MM.1S (cell line): ENCODE measurements around the gene DENND4B.
A peak's percentile ranks its signal among the peaks of the same experiment; 100 is the strongest.
"Not testable (repeated sequence)": the region's sequence is repeated elsewhere in the genome, so short reads cannot be mapped to it uniquely, and the experiment has no call there.

Source experiments
- DNase-seq: peaks from one replicate; pipeline ENCODE4 v3.0.0-alpha.2; 2015
- H2AFZ ChIP-seq: fragments of 300-600 bp; sonication (generic); 2 replicates; pipeline ENCODE4 v1.6.0; 2016; ENCODE audit warnings: antibody characterized with exemption, low read length
- H3F3A ChIP-seq: fragments of 300-600 bp; sonication (generic); 2 replicates; pipeline ENCODE4 v1.6.1; 2016; ENCODE audit warnings: mild to moderate bottlenecking, antibody characterized with exemption, low read length, moderate library complexity, mixed read lengths; ENCODE audit not compliant: insufficient read depth
- H3K27ac ChIP-seq: fragments of 300-600 bp; sonication (generic); 2 replicates; pipeline ENCODE4 v1.5.1; 2016; ENCODE audit warnings: mild to moderate bottlenecking, low read length
- H3K27me3 ChIP-seq: fragments of 300-600 bp; sonication (generic); replicated peaks from 2 replicates; pipeline ENCODE4 v1.6.0; 2016; ENCODE audit warnings: low read length; ENCODE audit not compliant: insufficient read depth
- H3K36me3 ChIP-seq: fragments of 300-600 bp; sonication (generic); replicated peaks from 2 replicates; pipeline ENCODE4 v1.6.1; 2016; ENCODE audit warnings: mild to moderate bottlenecking, low read length, mixed read lengths; ENCODE audit not compliant: insufficient read depth
- H3K4me1 ChIP-seq: fragments of 300-600 bp; sonication (generic); 2 replicates; pipeline ENCODE4 v1.6.1; 2016; ENCODE audit warnings: low read length, mixed read lengths
- H3K4me2 ChIP-seq: fragments of 300-600 bp; sonication (generic); 2 replicates; pipeline ENCODE4 v1.6.0; 2016; ENCODE audit warnings: low read depth, low read length
- H3K4me3 ChIP-seq: fragments of 300-600 bp; sonication (generic); 2 replicates; pipeline ENCODE4 v1.5.1; 2016; ENCODE audit warnings: low read length, mixed read lengths
- H3K79me2 ChIP-seq: fragments of 300-600 bp; sonication (generic); 2 replicates; pipeline ENCODE4 v1.6.1; 2016; ENCODE audit warnings: mixed run types, low read length, mixed read lengths
- H3K9ac ChIP-seq: fragments of 300-600 bp; sonication (generic); 2 replicates; pipeline ENCODE4 v1.6.1; 2016; ENCODE audit warnings: low read length, mixed read lengths
- H3K9me2 ChIP-seq: fragments of 300-600 bp; sonication (generic); replicated peaks from 2 replicates; pipeline ENCODE4 v1.6.1; 2016; ENCODE audit warnings: mild to moderate bottlenecking, low read length, mixed read lengths; ENCODE audit not compliant: insufficient read depth
- H3K9me3 ChIP-seq: fragments of 300-600 bp; sonication (generic); replicated peaks from 2 replicates; pipeline ENCODE4 v1.6.1; 2016; ENCODE audit warnings: mild to moderate bottlenecking, low read length, mixed read lengths; ENCODE audit not compliant: insufficient read depth
- H4K20me1 ChIP-seq: fragments of 300-600 bp; sonication (generic); 2 replicates; pipeline ENCODE4 v1.6.1; 2016; ENCODE audit warnings: mild to moderate bottlenecking, low read length, moderate library complexity, mixed read lengths; ENCODE audit not compliant: insufficient read depth
- EZH2 ChIP-seq: fragments of 300-600 bp; sonication (generic); optimal IDR thresholded peaks from 2 replicates; pipeline ENCODE3; 2017; ENCODE audit warnings: low read depth, mild to moderate bottlenecking, antibody characterized with exemption, low read length, mixed read lengths
- EZH2phosphoT487 ChIP-seq: fragments of 300-600 bp; sonication (generic); IDR thresholded peaks from 2 replicates; pipeline ENCODE4 v1.6.1; 2018; ENCODE audit warnings: antibody characterized with exemption, low read length
- TF ChIP-seq, protein P1 (sequence below): fragments of 300-600 bp; sonication (generic); IDR thresholded peaks from 2 replicates; pipeline ENCODE4 v1.5.1; 2016; ENCODE audit warnings: antibody characterized with exemption, low read length, mixed read lengths

The DENND4B gene

DNA sequence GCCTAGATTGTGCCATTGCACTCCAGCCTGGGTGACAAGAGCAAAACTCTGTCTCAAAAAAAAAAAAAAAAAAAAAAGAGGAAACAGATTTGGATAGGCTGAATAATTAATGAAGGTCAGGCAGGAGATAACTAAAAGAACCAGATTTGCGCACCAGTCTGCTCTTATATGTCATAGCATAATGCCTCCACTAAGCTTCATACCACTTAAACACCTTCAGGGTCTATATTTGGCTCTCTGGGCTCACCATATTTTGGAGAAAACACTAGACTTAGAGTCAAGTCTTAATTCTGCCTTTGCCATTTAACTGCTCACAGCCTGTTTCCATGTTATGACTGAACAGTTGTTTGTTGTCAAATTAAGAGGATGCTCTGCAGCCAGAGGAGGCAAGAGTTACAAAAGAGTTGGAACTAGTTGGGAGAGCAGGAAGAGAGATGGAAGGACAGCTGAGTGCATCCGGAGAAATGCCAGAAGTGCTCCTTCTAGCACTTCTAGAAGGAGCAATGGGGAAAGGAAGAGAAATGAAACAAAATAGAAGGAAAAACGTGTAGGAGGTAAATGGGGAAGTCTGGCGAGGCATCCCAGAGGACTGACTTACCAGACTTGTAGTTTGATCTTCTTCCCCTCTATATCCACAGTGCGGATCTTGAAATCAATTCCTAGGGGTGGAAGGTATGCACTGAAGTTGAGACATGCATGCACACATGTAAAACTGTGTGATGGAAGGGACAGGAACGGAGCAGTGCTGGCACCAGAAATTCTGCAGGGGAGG lies 37.8 kb upstream of the DENND4B start:
- H3K9me2 ChIP-seq = no peaks in the 10 kb centered on the region
- no peaks in the 10 kb centered on the region for H3K79me2 ChIP-seq
- no peak overlapping the region for H3K9ac ChIP-seq
- H3K27me3 ChIP-seq = peaks cover 5% of the 10 kb centered on the region; the same call in 1 of the 2 replicates
- no peak overlapping the region for H3K27ac ChIP-seq
- H3K9me3 ChIP-seq = no peaks in the 10 kb centered on the region
- DNase-seq = no peak
- H4K20me1 ChIP-seq = no peaks in the 10 kb centered on the region
- H3K36me3 ChIP-seq = no peaks in the 10 kb centered on the region
- H3K4me1 ChIP-seq = 0 out of 2 replicates have a peak, but pooled peaks cover 2% of the 10 kb centered on the region
- peaks cover 9% of the 10 kb centered on the region for H3F3A ChIP-seq
- H3K4me2 ChIP-seq = no peak overlapping the region
- TF ChIP-seq, protein P1, sequence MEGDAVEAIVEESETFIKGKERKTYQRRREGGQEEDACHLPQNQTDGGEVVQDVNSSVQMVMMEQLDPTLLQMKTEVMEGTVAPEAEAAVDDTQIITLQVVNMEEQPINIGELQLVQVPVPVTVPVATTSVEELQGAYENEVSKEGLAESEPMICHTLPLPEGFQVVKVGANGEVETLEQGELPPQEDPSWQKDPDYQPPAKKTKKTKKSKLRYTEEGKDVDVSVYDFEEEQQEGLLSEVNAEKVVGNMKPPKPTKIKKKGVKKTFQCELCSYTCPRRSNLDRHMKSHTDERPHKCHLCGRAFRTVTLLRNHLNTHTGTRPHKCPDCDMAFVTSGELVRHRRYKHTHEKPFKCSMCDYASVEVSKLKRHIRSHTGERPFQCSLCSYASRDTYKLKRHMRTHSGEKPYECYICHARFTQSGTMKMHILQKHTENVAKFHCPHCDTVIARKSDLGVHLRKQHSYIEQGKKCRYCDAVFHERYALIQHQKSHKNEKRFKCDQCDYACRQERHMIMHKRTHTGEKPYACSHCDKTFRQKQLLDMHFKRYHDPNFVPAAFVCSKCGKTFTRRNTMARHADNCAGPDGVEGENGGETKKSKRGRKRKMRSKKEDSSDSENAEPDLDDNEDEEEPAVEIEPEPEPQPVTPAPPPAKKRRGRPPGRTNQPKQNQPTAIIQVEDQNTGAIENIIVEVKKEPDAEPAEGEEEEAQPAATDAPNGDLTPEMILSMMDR = no peak
- TF ChIP-seq EZH2 = no peak
- TF ChIP-seq EZH2phosphoT487 = no peak
- no peak overlapping the region for H2AFZ ChIP-seq
- H3K4me3 ChIP-seq = no peak overlapping the region

DNA sequence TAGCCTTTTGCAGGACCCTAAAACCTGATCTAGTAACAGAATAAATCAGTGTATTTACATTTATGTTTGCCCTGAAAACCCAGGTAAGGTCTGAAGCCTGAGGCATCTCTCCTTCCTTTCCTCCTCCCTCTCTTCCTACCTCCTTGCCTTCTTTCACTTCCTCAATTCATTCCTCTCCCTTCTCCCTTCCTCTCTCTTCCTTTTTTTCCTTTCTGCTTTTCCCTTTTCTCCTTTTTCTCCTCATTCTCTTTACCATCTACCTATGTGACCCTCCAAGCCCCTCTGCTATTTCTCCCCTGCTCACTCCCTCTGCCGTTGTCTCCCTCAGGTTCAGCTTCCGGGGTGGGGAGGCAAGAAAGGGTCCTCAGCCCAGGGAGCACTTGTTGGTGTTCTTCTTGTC lies 35.2 kb upstream of the DENND4B start:
- not testable (repeated sequence) for H3K27me3 ChIP-seq, H3K4me1 ChIP-seq, H3K36me3 ChIP-seq, H3F3A ChIP-seq, H3K9me2 ChIP-seq, H3K9me3 ChIP-seq, H2AFZ ChIP-seq, H3K79me2 ChIP-seq, H3K4me3 ChIP-seq, H3K4me2 ChIP-seq, DNase-seq, H4K20me1 ChIP-seq, H3K9ac ChIP-seq, H3K27ac ChIP-seq

DNA sequence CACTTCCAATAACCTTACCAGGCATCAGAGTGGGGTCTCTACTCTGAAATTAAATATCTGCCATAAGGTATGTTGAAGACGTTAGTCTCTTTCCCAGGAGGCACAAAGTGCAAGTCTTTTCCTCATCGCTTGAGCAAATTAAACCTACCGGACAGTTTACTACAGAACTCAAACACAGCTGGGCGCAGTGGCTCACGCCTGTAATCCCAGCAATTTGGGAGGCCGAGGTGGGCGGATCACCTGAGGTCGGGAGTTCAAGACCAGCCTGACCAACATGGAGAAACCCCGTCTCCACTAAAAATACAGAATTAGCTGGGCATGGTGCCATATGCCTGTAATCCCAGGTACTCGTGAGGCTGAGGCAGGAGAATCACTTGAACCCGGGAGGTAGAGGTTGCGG lies 32.6 kb upstream of the DENND4B start:
- not testable (repeated sequence) for H3K4me2 ChIP-seq, H4K20me1 ChIP-seq, DNase-seq, H3K9ac ChIP-seq, H3K36me3 ChIP-seq, H3K9me3 ChIP-seq, H3F3A ChIP-seq, H3K27ac ChIP-seq, H2AFZ ChIP-seq, H3K9me2 ChIP-seq, H3K27me3 ChIP-seq, H3K4me3 ChIP-seq
- H3K79me2 ChIP-seq = peaks cover 23% of the 10 kb centered on the region
- peaks cover 15% of the 10 kb centered on the region for H3K4me1 ChIP-seq

DNA sequence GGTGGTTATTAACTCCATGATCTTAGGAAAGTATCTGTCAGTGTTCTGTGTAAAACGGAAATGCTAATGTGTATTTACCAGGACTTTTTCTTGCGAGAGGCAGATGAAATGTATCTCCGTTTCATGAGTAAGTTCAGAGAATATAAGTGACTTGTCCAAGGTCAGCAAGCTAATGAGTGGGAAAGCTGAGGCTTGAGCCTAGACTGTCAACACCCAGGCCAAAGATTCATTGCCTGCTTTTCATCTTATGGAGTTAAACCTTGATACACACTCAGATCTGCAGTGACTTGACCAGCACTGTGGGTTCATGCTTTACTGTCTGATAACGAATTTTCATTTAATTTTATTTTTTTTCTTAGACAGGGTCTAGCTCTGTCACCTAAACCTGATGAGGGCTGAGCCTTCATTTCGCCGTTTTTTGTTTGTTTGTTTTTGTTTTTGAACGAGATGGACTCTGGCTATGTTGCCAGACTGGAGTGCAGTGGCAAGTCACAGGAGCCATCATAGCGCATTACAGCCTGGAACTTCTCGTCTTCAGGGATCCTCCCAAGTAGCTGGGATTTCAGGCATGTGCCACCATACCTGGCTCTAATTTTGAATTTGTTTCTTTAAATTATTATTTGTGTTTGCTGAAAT lies 31.9 kb upstream of the DENND4B start:
- no peak for DNase-seq
- Histone ChIP-seq H3K4me2 (peak overlapping the region; percentile 75), H3K9me2 (no peaks in the 10 kb centered on the region), H3K36me3 (peaks cover 12% of the 10 kb centered on the region), H2AFZ (peak overlapping the region; percentile 96), H3K27me3 (no peaks in the 10 kb centered on the region), H4K20me1 (no peaks in the 10 kb centered on the region), H3K79me2 (peaks cover 23% of the 10 kb centered on the region), H3K27ac (no peak overlapping the region), H3K9me3 (no peaks in the 10 kb centered on the region), H3K9ac (no peak overlapping the region), H3K4me3 (peak overlapping the region; percentile 82), H3K4me1 (peaks cover 15% of the 10 kb centered on the region), H3F3A (no peaks in the 10 kb centered on the region)
- TF ChIP-seq, protein P1 = no peak
- TF ChIP-seq EZH2phosphoT487 (no peak), EZH2 (no peak)
